Esophagus muscularis mucosa (tissue), 4 donors: ENCODE data around the gene KBTBD4.

ENCODE experiments used
- EP300 ChIP-seq: sonication (generic); formaldehyde crosslinking; IDR thresholded peaks from one replicate; pipeline ENCODE4 v1.6.1; 2017; ENCODE audit warnings: antibody characterized with exemption
- POLR2A ChIP-seq: fragments of 450-650 bp; IDR thresholded peaks from one replicate; pipeline ENCODE4 v1.6.1; 2017; ENCODE audit warnings: antibody characterized with exemption, moderate library complexity, mild to moderate bottlenecking, low read depth
- TF ChIP-seq, protein P1 (sequence below), 3 experiments: fragments of 200-600 bp in 2 of 3; fragments of 450-650 bp in 1 of 3; sonication (generic) in 2 of 3; IDR thresholded peaks; one replicate each; pipeline ENCODE4 v1.5.1; 2017 to 2019; ENCODE audit warnings: antibody characterized with exemption in 3 of 3, mild to moderate bottlenecking in 2 of 3, moderate library complexity in 1 of 3

DNA sequence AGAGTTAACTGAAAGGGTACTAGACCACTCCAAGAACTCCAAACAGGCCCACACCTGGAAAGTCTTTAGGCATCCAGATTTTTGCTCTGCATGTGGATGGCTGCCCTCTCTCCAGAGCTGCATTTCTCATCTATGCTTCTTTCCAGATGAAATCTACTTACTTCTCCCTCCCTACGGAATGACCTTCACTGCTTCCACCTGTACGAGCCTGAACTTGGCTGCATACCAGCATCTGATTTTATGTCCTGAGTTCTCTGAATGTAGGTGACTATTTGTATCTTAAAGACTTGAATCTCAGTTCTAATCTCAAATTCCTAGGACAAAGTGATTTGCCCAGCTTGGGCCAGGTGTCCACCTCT lies 39.1 kb downstream of the KBTBD4 start:
- TF ChIP-seq, protein P1, sequence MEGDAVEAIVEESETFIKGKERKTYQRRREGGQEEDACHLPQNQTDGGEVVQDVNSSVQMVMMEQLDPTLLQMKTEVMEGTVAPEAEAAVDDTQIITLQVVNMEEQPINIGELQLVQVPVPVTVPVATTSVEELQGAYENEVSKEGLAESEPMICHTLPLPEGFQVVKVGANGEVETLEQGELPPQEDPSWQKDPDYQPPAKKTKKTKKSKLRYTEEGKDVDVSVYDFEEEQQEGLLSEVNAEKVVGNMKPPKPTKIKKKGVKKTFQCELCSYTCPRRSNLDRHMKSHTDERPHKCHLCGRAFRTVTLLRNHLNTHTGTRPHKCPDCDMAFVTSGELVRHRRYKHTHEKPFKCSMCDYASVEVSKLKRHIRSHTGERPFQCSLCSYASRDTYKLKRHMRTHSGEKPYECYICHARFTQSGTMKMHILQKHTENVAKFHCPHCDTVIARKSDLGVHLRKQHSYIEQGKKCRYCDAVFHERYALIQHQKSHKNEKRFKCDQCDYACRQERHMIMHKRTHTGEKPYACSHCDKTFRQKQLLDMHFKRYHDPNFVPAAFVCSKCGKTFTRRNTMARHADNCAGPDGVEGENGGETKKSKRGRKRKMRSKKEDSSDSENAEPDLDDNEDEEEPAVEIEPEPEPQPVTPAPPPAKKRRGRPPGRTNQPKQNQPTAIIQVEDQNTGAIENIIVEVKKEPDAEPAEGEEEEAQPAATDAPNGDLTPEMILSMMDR (IDR thresholded peaks at IDR 0.05), result no peak
- TF ChIP-seq EP300 (no peak), POLR2A (no peak)
